ENCODE measurements around the gene PROP1.
A peak's percentile ranks its signal among the peaks of the same experiment; 100 is the strongest.
"Not testable (repeated sequence)": the region's sequence is repeated elsewhere in the genome, so short reads cannot be mapped to it uniquely, and the experiment has no call there.

PROP1 gene

GRCh38 chr5:177980743-177981151 is 15.3 kb downstream of the PROP1 start:
- DNase-seq (ENCODE audit: low read depth), result peak; percentile 13
- no peak overlapping the region for H3K4me3 ChIP-seq (ENCODE audit: low read length)

GRCh38 chr5:177977600-177977999 is 18.4 kb downstream of the PROP1 start:
- not testable (repeated sequence) for H3K4me3 ChIP-seq (ENCODE audit: low read length); DNase-seq (ENCODE audit: low read depth)

More at GRCh38 chr5:177980743-177981151, 15.3 kb downstream of the PROP1 start:
- TF ChIP-seq CTCF (IDR thresholded peaks at IDR 0.05; ENCODE audit: insufficient read depth, low read depth, low read length, missing control alignments), result no peak

- H3K4me3 ChIP-seq (ENCODE audit: low read length), result no peak overlapping the region
- TF ChIP-seq CTCF (IDR thresholded peaks at IDR 0.05; ENCODE audit: insufficient read depth, low read depth, low read length, missing control alignments), result no peak
- DNase-seq (ENCODE audit: low read depth), result peak; percentile 10
Observed at GRCh38 chr5:177973066-177973635, 22.9 kb downstream of the PROP1 start.

GRCh38 chr5:177972613-177973012 is 23.4 kb downstream of the PROP1 start:
- DNase-seq (ENCODE audit: low read depth), result no peak
- no peak for TF ChIP-seq CTCF (IDR thresholded peaks at IDR 0.05; ENCODE audit: insufficient read depth, low read depth, low read length, missing control alignments)

GRCh38 chr5:177972014-177972413 is 24.0 kb downstream of the PROP1 start:
- not testable (repeated sequence) for H3K4me3 ChIP-seq (ENCODE audit: low read length); DNase-seq (ENCODE audit: low read depth)

More at GRCh38 chr5:177972613-177973012, 23.4 kb downstream of the PROP1 start:
- H3K4me3 ChIP-seq (ENCODE audit: low read length), result no peak overlapping the region

- TF ChIP-seq CTCF (IDR thresholded peaks at IDR 0.05; ENCODE audit: insufficient read depth, low read depth, low read length, missing control alignments), result no peak
- no peak overlapping the region for H3K4me3 ChIP-seq (ENCODE audit: low read length)
- DNase-seq (ENCODE audit: low read depth), result no peak
Observed at GRCh38 chr5:177968661-177969211, 27.3 kb downstream of the PROP1 start.

GRCh38 chr5:177967221-177967887 is 28.7 kb downstream of the PROP1 start:
- H3K4me3 ChIP-seq (ENCODE audit: low read length), result no peak overlapping the region
- DNase-seq (ENCODE audit: low read depth), result no peak
- no peak for TF ChIP-seq CTCF (IDR thresholded peaks at IDR 0.05; ENCODE audit: insufficient read depth, low read depth, low read length, missing control alignments)

- DNase-seq (ENCODE audit: low read depth), result no peak
- no peak for TF ChIP-seq CTCF (IDR thresholded peaks at IDR 0.05; ENCODE audit: insufficient read depth, low read depth, low read length, missing control alignments)
- H3K4me3 ChIP-seq (ENCODE audit: low read length), result no peak overlapping the region
Observed at GRCh38 chr5:177966839-177967166, 29.2 kb downstream of the PROP1 start.
